H1 (cell line): ENCODE data around the gene ASIC2. TPM values are rescaled to one million over a fixed set of nuclear protein-coding genes. Genes with fewer than 3 reads are reported as not detected.

Experiments
- CTCF ChIA-PET: fragments of 300-600 bp; sonication (Branson Sonifier 250); formaldehyde crosslinking; loops from one replicate; lab custom pipeline; 2021; ENCODE audit not compliant: partially characterized antibody; lab: Charles Lee
- POLR2A ChIA-PET: fragments of 300-600 bp; sonication (Branson Sonifier 250); formaldehyde crosslinking; loops from one replicate; lab custom pipeline; 2021; ENCODE audit warnings: inconsistent platforms; ENCODE audit not compliant: partially characterized antibody; lab: Charles Lee
- DNase-seq, 2 experiments: peaks; one replicate each; pipeline versions ENCODE4 v3.0.0 to v3.0.0-alpha.2; 2010 to 2022; ENCODE audit warnings: low spot score in 2 of 2, low read depth in 1 of 2, mixed read lengths in 1 of 2
- FAIRE-seq: peaks from 2 replicates; lab custom pipeline; 2011; peaks lifted over from hg19 to GRCh38; lab: Jason Lieb, UNC
- H2AFZ ChIP-seq: 2 replicates; pipeline ENCODE4 v1.8.1; 2012; ENCODE audit warnings: low read length, inconsistent platforms
- H2AK5ac ChIP-seq: 2 replicates; pipeline ENCODE4 v1.6.1; 2013; ENCODE audit warnings: low read depth, low read length
- H2BK120ac ChIP-seq: replicated peaks from 2 replicates; pipeline ENCODE3; 2013; ENCODE audit warnings: low read depth, low read length, inconsistent platforms
- H2BK12ac ChIP-seq: 2 replicates; pipeline ENCODE4 v1.6.1; 2013; ENCODE audit warnings: low read depth, low read length
- H2BK15ac ChIP-seq: 2 replicates; pipeline ENCODE4 v1.6.1; 2013; ENCODE audit warnings: low read length
- H2BK20ac ChIP-seq: 2 replicates; pipeline ENCODE4 v1.6.1; 2013; ENCODE audit warnings: low read length
- H2BK5ac ChIP-seq: 2 replicates; pipeline ENCODE4 v1.6.1; 2013; ENCODE audit warnings: low read depth, low read length
- H3K14ac ChIP-seq: 2 replicates; pipeline ENCODE4 v1.6.1; 2013; ENCODE audit warnings: inconsistent platforms; ENCODE audit not compliant: insufficient read length
- H3K18ac ChIP-seq: 2 replicates; pipeline ENCODE4 v1.6.1; 2013; ENCODE audit warnings: low read length; ENCODE audit errors: extremely low read depth
- H3K23ac ChIP-seq: 2 replicates; pipeline ENCODE4 v1.6.1; 2013; ENCODE audit warnings: inconsistent platforms; ENCODE audit not compliant: insufficient read length
- H3K23me2 ChIP-seq: 2 replicates; pipeline ENCODE4 v1.6.1; 2013; ENCODE audit warnings: low read depth, low read length
- H3K27ac ChIP-seq: 2 replicates; pipeline ENCODE4 v1.6.1; 2011; ENCODE audit warnings: low read depth, low read length, inconsistent platforms
- H3K27me3 ChIP-seq, 4 experiments: replicated peaks in 1 of 4; 1 replicate in 1 of 4; 2 replicates in 3 of 4; pipeline versions ENCODE4 v1.6.1 to v1.8.1; 2011 to 2013; ENCODE audit warnings: low read length in 3 of 4, mild to moderate bottlenecking in 3 of 4, inconsistent platforms in 2 of 4, mixed read lengths in 2 of 4, moderate library complexity in 1 of 4; ENCODE audit not compliant: control insufficient read depth in 3 of 4, insufficient read depth in 3 of 4; ENCODE audit errors: extremely low read depth in 1 of 4
- H3K36me3 ChIP-seq, 4 experiments: 2 replicates each; pipeline versions ENCODE4 v1.6.1 to v1.8.1; 2011 to 2013; ENCODE audit warnings: mild to moderate bottlenecking in 4 of 4, low read length in 3 of 4, moderate library complexity in 2 of 4, control low read depth in 1 of 4, inconsistent platforms in 1 of 4; ENCODE audit not compliant: insufficient read depth in 4 of 4, control insufficient read depth in 2 of 4
- H3K4ac ChIP-seq: replicated peaks from 2 replicates; pipeline ENCODE3; 2013; ENCODE audit warnings: low read length, low read depth, mixed read lengths, inconsistent platforms; ENCODE audit not compliant: insufficient read length
- H3K4me1 ChIP-seq, 4 experiments: replicated peaks in 1 of 4; 1 replicate in 1 of 4; 2 replicates in 3 of 4; pipeline versions ENCODE4 v1.6.1 to v1.8.1; 2011 to 2013; ENCODE audit warnings: low read length in 3 of 4, inconsistent platforms in 2 of 4, mixed read lengths in 1 of 4; ENCODE audit not compliant: insufficient read depth in 4 of 4, control insufficient read depth in 3 of 4
- H3K4me2 ChIP-seq, 2 experiments: 2 replicates each; pipeline versions ENCODE4 v1.6.1 to v1.8.1; 2011 to 2013; ENCODE audit warnings: low read depth in 2 of 2, low read length in 2 of 2, control low read depth in 1 of 2, inconsistent platforms in 1 of 2, mild to moderate bottlenecking in 1 of 2; ENCODE audit not compliant: insufficient read depth in 1 of 2
- H3K4me3 ChIP-seq, 4 experiments: fragments of 200-600, 300-600 bp in 1 of 4; sonication (generic), shearing (Covaris generic), sonication (Bioruptor Twin) in 1 of 4; 2 replicates each; pipeline versions ENCODE4 v1.5.1 to v1.8.1; 2011 to 2016; ENCODE audit warnings: low read length in 4 of 4, low read depth in 3 of 4, control low read depth in 2 of 4, inconsistent platforms in 2 of 4, mild to moderate bottlenecking in 2 of 4, mixed read lengths in 1 of 4, moderate library complexity in 1 of 4; ENCODE audit not compliant: insufficient read depth in 2 of 4; ENCODE audit errors: extremely low read depth in 1 of 4
- H3K56ac ChIP-seq: replicated peaks from 2 replicates; pipeline ENCODE3; 2013; ENCODE audit warnings: low read depth, mild to moderate bottlenecking, mixed read lengths, low read length, inconsistent platforms; ENCODE audit not compliant: insufficient read length
- H3K79me1 ChIP-seq: 2 replicates; pipeline ENCODE4 v1.6.1; 2013; ENCODE audit warnings: low read depth, low read length, control low read depth
- H3K79me2 ChIP-seq, 2 experiments: 2 replicates each; pipeline versions ENCODE4 v1.6.1 to v1.8.1; 2012 to 2013; ENCODE audit warnings: low read length in 2 of 2, mild to moderate bottlenecking in 2 of 2, inconsistent platforms in 1 of 2; ENCODE audit not compliant: insufficient read depth in 2 of 2, control insufficient read depth in 1 of 2
- H3K9ac ChIP-seq, 4 experiments: replicated peaks in 1 of 4; 1 replicate in 1 of 4; 2 replicates in 3 of 4; pipeline versions ENCODE4 v1.6.1 to v1.8.1; 2011 to 2013; ENCODE audit warnings: low read depth in 3 of 4, low read length in 3 of 4, control low read depth in 2 of 4, mild to moderate bottlenecking in 2 of 4, moderate library complexity in 2 of 4, inconsistent platforms in 1 of 4; ENCODE audit errors: extremely low read depth in 1 of 4
- H3K9me3 ChIP-seq, 2 experiments: 2 replicates each; pipeline versions ENCODE4 v1.6.1 to v1.8.1; 2012 to 2013; ENCODE audit warnings: mild to moderate bottlenecking in 2 of 2, moderate library complexity in 2 of 2, control low read depth in 1 of 2, inconsistent platforms in 1 of 2, low read depth in 1 of 2, low read length in 1 of 2, mixed read lengths in 1 of 2; ENCODE audit not compliant: insufficient read depth in 2 of 2
- H4K20me1 ChIP-seq, 2 experiments: replicated peaks in 1 of 2; 2 replicates each; pipeline versions ENCODE3 to v1.8.1; 2011 to 2013; ENCODE audit warnings: inconsistent platforms in 2 of 2, low read length in 2 of 2, mild to moderate bottlenecking in 1 of 2; ENCODE audit not compliant: insufficient read depth in 2 of 2, control insufficient read depth in 1 of 2
- H4K5ac ChIP-seq: 2 replicates; pipeline ENCODE4 v1.6.1; 2013; ENCODE audit warnings: low read length, low read depth, mixed read lengths, inconsistent platforms; ENCODE audit not compliant: insufficient read length
- H4K8ac ChIP-seq: 2 replicates; pipeline ENCODE4 v1.8.0; 2013; ENCODE audit warnings: mild to moderate bottlenecking, moderate library complexity, low read length, inconsistent platforms; ENCODE audit not compliant: insufficient read depth; ENCODE audit errors: extremely low read depth
- H4K91ac ChIP-seq: replicated peaks from 2 replicates; pipeline ENCODE3; 2013; ENCODE audit warnings: low read length, mixed read lengths, inconsistent platforms; ENCODE audit not compliant: insufficient read length
- BACH1 ChIP-seq: IDR thresholded peaks from 2 replicates; pipeline ENCODE4 v1.6.1; 2012; ENCODE audit warnings: low read length, improper control_type of control experiment
- MAFK ChIP-seq: IDR thresholded peaks from 2 replicates; pipeline ENCODE4 v1.6.1; 2012; ENCODE audit warnings: low read depth, mild to moderate bottlenecking, improper control_type of control experiment, low read length
- PHF8 ChIP-seq: fragments of 200-600 bp; sonication (generic); conservative IDR thresholded peaks from 2 replicates; pipeline ENCODE4 v1.7.1; 2012; ENCODE audit warnings: low read depth, mild to moderate bottlenecking, inconsistent platforms, low read length, moderate library complexity
- RBBP5 ChIP-seq: IDR thresholded peaks from 2 replicates; pipeline ENCODE4 v1.7.1; 2012; ENCODE audit warnings: low read depth, mild to moderate bottlenecking, inconsistent platforms, low read length, moderate library complexity, borderline replicate concordance
- TAF1 ChIP-seq: IDR thresholded peaks from 2 replicates; pipeline ENCODE4 v1.6.1; 2011; ENCODE audit warnings: mild to moderate bottlenecking, low read depth, low read length
- TBP ChIP-seq: IDR thresholded peaks from 2 replicates; pipeline ENCODE4 v1.6.1; 2011; ENCODE audit warnings: low read depth, low read length, improper control_type of control experiment
- WGBS, 2 experiments: shearing (Covaris generic) in 1 of 2; methylation state at CpG; one replicate each; pipeline versions ENCODE4 v1.1.6 to v1.1.7; 2013 to 2015; ENCODE audit warnings: low lambda C conversion rate in 2 of 2, mixed read lengths in 2 of 2, inconsistent platforms in 1 of 2, low coverage in 1 of 2, missing lambda C conversion rate in 1 of 2; ENCODE audit not compliant: insufficient replicate concordance in 2 of 2, insufficient coverage in 1 of 2, insufficient read length in 1 of 2; ENCODE audit errors: extremely low coverage in 1 of 2, missing lambda C conversion rate in 1 of 2; 5-methylcytosine and 5-hydroxymethylcytosine counted together
- polyA plus RNA-seq, 7 experiments: library from polyadenylated mRNA; depleted of rRNA in 3 of 7; stranded (reverse) in 5 of 7; unstranded in 2 of 7; fragments of >200 nt in 5 of 7; fragments of 200-250 nt in 2 of 7; gene quantifications; 1 replicate in 5 of 7; 2 replicates in 1 of 7; 4 replicates in 1 of 7; pipeline versions ENCODE4 v1.2.1 to v1.2.3, GENCODE V29; 2011 to 2013; ENCODE audit warnings: missing spikeins in 2 of 7, mixed read lengths in 2 of 7
- total RNA-seq: library from RNA; stranded (reverse); fragmentation: NEBNext Ultra II Directional; extraction: Animal tissue kit (Norgen Biotek cat#: 25700); gene quantifications from 2 replicates; pipeline ENCODE4 v1.2.1, GENCODE V29; 2021

ASIC2 gene
- total and polyA plus RNA-seq, 2 of the 8 experiments (the other 6 are each of a cell fraction or from before 2014, with no cell fraction given): 0.86 to 1.2 TPM

- Histone ChIP-seq H3K4me3 (no peak overlapping the region), H2BK15ac (no peak overlapping the region), H3K27me3 (no peaks in the 10 kb centered on the region; a peak in 1 of 7 replicates), H3K4me1 (no peaks in the 10 kb centered on the region), H3K18ac (no peak overlapping the region), H2BK12ac (no peak overlapping the region), H3K14ac (no peak overlapping the region), H3K79me1 (no peaks in the 10 kb centered on the region), H3K56ac (no peak overlapping the region), H3K79me2 (no peaks in the 10 kb centered on the region), H3K23me2 (no peaks in the 10 kb centered on the region), H3K9me3 (no peaks in the 10 kb centered on the region), H2AK5ac (no peak overlapping the region), H3K36me3 (no peaks in the 10 kb centered on the region), H2BK5ac (no peak overlapping the region), H4K20me1 (no peaks in the 10 kb centered on the region), H2BK120ac (no peak overlapping the region), H4K91ac (no peak overlapping the region), H4K5ac (no peak overlapping the region), H2BK20ac (no peak overlapping the region), H3K23ac (no peak overlapping the region), H3K4ac (no peak overlapping the region), H4K8ac (no peak overlapping the region), H3K27ac (no peak overlapping the region), H3K9ac (no peak overlapping the region), H3K4me2 (no peak overlapping the region), H2AFZ (no peak overlapping the region)
- POLR2A ChIA-PET: no interaction called here
- DNase-seq (no peak), FAIRE-seq (no peak)
- 80% methylated on average over 3 of the region's 3 CpGs; no CpG with 5 or more reads in 1 of the 2 experiments for WGBS, 2 experiments
- CTCF ChIA-PET: no interaction called here
- TF ChIP-seq PHF8 (no peak), BACH1 (no peak), TBP (no peak), TAF1 (no peak), MAFK (no peak), RBBP5 (no peak)
Measured at GRCh38 chr17:33079201-33079600, 213.9 kb downstream of the ASIC2 start.
